ENCODE results near the gene CCDC110.
A peak's percentile ranks its signal among the peaks of the same experiment; 100 is the strongest.

CCDC110 gene

GRCh38 chr4:185405296-185405999 is 66.1 kb downstream of the CCDC110 start:
- H2BK5ac ChIP-seq (ENCODE audit: low read depth, low read length, poor library complexity, severe bottlenecking) = no peak overlapping the region
- 100% methylated on average over 4 of the region's 6 CpGs for WGBS
- H3K18ac ChIP-seq (ENCODE audit: low read depth in 1 of 2, low read length in 2 of 2) = no peak overlapping the region
- H2BK120ac ChIP-seq (ENCODE audit: low read depth, low read length) = no peak overlapping the region
- H3K79me1 ChIP-seq (replicated peaks; ENCODE audit: low read length, poor library complexity, severe bottlenecking) = no peaks in the 10 kb centered on the region
- peaks cover 14 to 83% of the 10 kb centered on the region in 2 experiments for H3K36me3 ChIP-seq (ENCODE audit: control insufficient read depth in 1 of 2, insufficient read depth in 2 of 2, low read depth in 1 of 2, low read length in 2 of 2)
- H3K4me1 ChIP-seq (ENCODE audit: control insufficient read depth, insufficient read depth, low read depth, low read length) = no peaks in the 10 kb centered on the region
- no peak overlapping the region for H2BK12ac ChIP-seq (ENCODE audit: low read length in 2 of 2)
- no peak for DNase-seq
- H4K91ac ChIP-seq (ENCODE audit: low read length) = no peak overlapping the region
- no peak overlapping the region for H3K4me2 ChIP-seq (ENCODE audit: low read length, poor library complexity, severe bottlenecking)
- no peak overlapping the region for H3K27ac ChIP-seq (ENCODE audit: low read length, poor library complexity, severe bottlenecking)
- no peak overlapping the region for H4K8ac ChIP-seq (ENCODE audit: low read length)
- no peak overlapping the region for H3K4me3 ChIP-seq (ENCODE audit: insufficient read depth in 1 of 2, low read depth in 1 of 2, low read length in 2 of 2)
- no peak overlapping the region for H2BK15ac ChIP-seq (ENCODE audit: low read depth, poor library complexity, severe bottlenecking)
- peaks cover 3% of the 10 kb centered on the region for H3K9me3 ChIP-seq (ENCODE audit: control insufficient read depth, low read length)
- H2AK5ac ChIP-seq (ENCODE audit: low read length, severe bottlenecking) = no peak overlapping the region
- no peaks in the 10 kb centered on the region for H3K27me3 ChIP-seq (ENCODE audit: control insufficient read depth in 1 of 2, insufficient read depth in 1 of 2, low read length in 2 of 2)
- H3K23ac ChIP-seq (ENCODE audit: low read length in 2 of 2) = no peak overlapping the region
- no peak overlapping the region for H3K14ac ChIP-seq (ENCODE audit: low read length in 2 of 2)
- H3K9ac ChIP-seq (ENCODE audit: low read length) = no peak overlapping the region
- H2AFZ ChIP-seq (ENCODE audit: low read depth, low read length) = no peak overlapping the region
- H3K4ac ChIP-seq (ENCODE audit: low read depth in 1 of 2, low read length in 2 of 2) = no peak overlapping the region

GRCh38 chr4:185404031-185404430 is 67.5 kb downstream of the CCDC110 start:
- Histone ChIP-seq H4K91ac (ENCODE audit: low read length) (no peak overlapping the region), H3K79me1 (replicated peaks; ENCODE audit: low read length, poor library complexity, severe bottlenecking) (no peaks in the 10 kb centered on the region), H4K8ac (ENCODE audit: low read length) (no peak overlapping the region), H3K4me2 (ENCODE audit: low read length, poor library complexity, severe bottlenecking) (no peak overlapping the region), H3K27ac (ENCODE audit: low read length, poor library complexity, severe bottlenecking) (no peak overlapping the region), H2BK5ac (ENCODE audit: low read depth, low read length, poor library complexity, severe bottlenecking) (no peak overlapping the region), H2AK5ac (ENCODE audit: low read length, severe bottlenecking) (no peak overlapping the region), H3K18ac (ENCODE audit: low read depth in 1 of 2, low read length in 2 of 2) (no peak overlapping the region), H3K23ac (ENCODE audit: low read length in 2 of 2) (no peak overlapping the region), H2BK15ac (ENCODE audit: low read depth, poor library complexity, severe bottlenecking) (no peak overlapping the region), H3K4ac (ENCODE audit: low read depth in 1 of 2, low read length in 2 of 2) (no peak overlapping the region), H3K14ac (ENCODE audit: low read length in 2 of 2) (no peak overlapping the region), H3K36me3 (ENCODE audit: control insufficient read depth in 1 of 2, insufficient read depth in 2 of 2, low read depth in 1 of 2, low read length in 2 of 2) (peaks cover 11 to 88% of the 10 kb centered on the region in 2 experiments), H3K27me3 (ENCODE audit: control insufficient read depth in 1 of 2, insufficient read depth in 1 of 2, low read length in 2 of 2) (no peaks in the 10 kb centered on the region), H2BK120ac (ENCODE audit: low read depth, low read length) (no peak overlapping the region), H2AFZ (ENCODE audit: low read depth, low read length) (no peak overlapping the region), H3K4me3 (ENCODE audit: insufficient read depth in 1 of 2, low read depth in 1 of 2, low read length in 2 of 2) (no peak overlapping the region), H3K4me1 (ENCODE audit: control insufficient read depth, insufficient read depth, low read depth, low read length) (no peaks in the 10 kb centered on the region), H3K9me3 (ENCODE audit: control insufficient read depth, low read length) (no peaks in the 10 kb centered on the region), H3K9ac (ENCODE audit: low read length) (no peak overlapping the region), H2BK12ac (ENCODE audit: low read length in 2 of 2) (no peak overlapping the region)
- WGBS = 100% methylated on average over 4 of the region's 4 CpGs
- DNase-seq = no peak

- no peak overlapping the region for H4K8ac ChIP-seq (ENCODE audit: low read length)
- H3K27ac ChIP-seq (ENCODE audit: low read length, poor library complexity, severe bottlenecking) = no peak overlapping the region
- no peak overlapping the region for H2AFZ ChIP-seq (ENCODE audit: low read depth, low read length)
- H3K4me2 ChIP-seq (ENCODE audit: low read length, poor library complexity, severe bottlenecking) = no peak overlapping the region
- no peak overlapping the region for H4K91ac ChIP-seq (ENCODE audit: low read length)
- no peak overlapping the region for H3K4me3 ChIP-seq (ENCODE audit: insufficient read depth in 1 of 2, low read depth in 1 of 2, low read length in 2 of 2)
- H3K14ac ChIP-seq (ENCODE audit: low read length in 2 of 2) = no peak overlapping the region
- H2BK12ac ChIP-seq (ENCODE audit: low read length in 2 of 2) = no peak overlapping the region
- H3K18ac ChIP-seq (ENCODE audit: low read depth in 1 of 2, low read length in 2 of 2) = no peak overlapping the region
- no peaks in the 10 kb centered on the region for H3K79me1 ChIP-seq (replicated peaks; ENCODE audit: low read length, poor library complexity, severe bottlenecking)
- no peak overlapping the region for H2BK15ac ChIP-seq (ENCODE audit: low read depth, poor library complexity, severe bottlenecking)
- H3K9ac ChIP-seq (ENCODE audit: low read length) = no peak overlapping the region
- no peak overlapping the region for H3K4ac ChIP-seq (ENCODE audit: low read depth in 1 of 2, low read length in 2 of 2)
- H3K27me3 ChIP-seq (ENCODE audit: control insufficient read depth in 1 of 2, insufficient read depth in 1 of 2, low read length in 2 of 2) = no peaks in the 10 kb centered on the region
- DNase-seq = no peak
- H2AK5ac ChIP-seq (ENCODE audit: low read length, severe bottlenecking) = no peak overlapping the region
- no peaks in the 10 kb centered on the region for H3K9me3 ChIP-seq (ENCODE audit: control insufficient read depth, low read length)
- no peak overlapping the region for H2BK120ac ChIP-seq (ENCODE audit: low read depth, low read length)
- 95% methylated on average over 6 of the region's 8 CpGs for WGBS
- H3K4me1 ChIP-seq (ENCODE audit: control insufficient read depth, insufficient read depth, low read depth, low read length) = peaks cover 4% of the 10 kb centered on the region
- no peak overlapping the region for H3K23ac ChIP-seq (ENCODE audit: low read length in 2 of 2)
- H2BK5ac ChIP-seq (ENCODE audit: low read depth, low read length, poor library complexity, severe bottlenecking) = no peak overlapping the region
- H3K36me3 ChIP-seq (ENCODE audit: control insufficient read depth in 1 of 2, insufficient read depth in 2 of 2, low read depth in 1 of 2, low read length in 2 of 2) = peaks cover 6 to 57% of the 10 kb centered on the region in 2 experiments
Measured at GRCh38 chr4:185399466-185399865, 72.1 kb downstream of the CCDC110 start.

- H2BK5ac ChIP-seq (ENCODE audit: low read depth, low read length, poor library complexity, severe bottlenecking) = no peak overlapping the region
- no peak for DNase-seq
- WGBS = 100% methylated on average over 2 of the region's 2 CpGs
Measured at GRCh38 chr4:185398618-185399017, 72.9 kb downstream of the CCDC110 start.

More at GRCh38 chr4:185398618-185399017, 72.9 kb downstream of the CCDC110 start:
- H3K36me3 ChIP-seq (ENCODE audit: control insufficient read depth in 1 of 2, insufficient read depth in 2 of 2, low read depth in 1 of 2, low read length in 2 of 2) = peaks cover 3 to 49% of the 10 kb centered on the region in 2 experiments
- H3K4me2 ChIP-seq (ENCODE audit: low read length, poor library complexity, severe bottlenecking) = no peak overlapping the region
- H3K9me3 ChIP-seq (ENCODE audit: control insufficient read depth, low read length) = no peaks in the 10 kb centered on the region
- H3K23ac ChIP-seq (ENCODE audit: low read length in 2 of 2) = no peak overlapping the region
- H3K18ac ChIP-seq (ENCODE audit: low read depth in 1 of 2, low read length in 2 of 2) = no peak overlapping the region
- no peak overlapping the region for H2BK12ac ChIP-seq (ENCODE audit: low read length in 2 of 2)
- H3K79me1 ChIP-seq (replicated peaks; ENCODE audit: low read length, poor library complexity, severe bottlenecking) = no peaks in the 10 kb centered on the region
- peaks cover 4% of the 10 kb centered on the region for H3K4me1 ChIP-seq (ENCODE audit: control insufficient read depth, insufficient read depth, low read depth, low read length)
- no peak overlapping the region for H3K14ac ChIP-seq (ENCODE audit: low read length in 2 of 2)
- no peak overlapping the region for H4K91ac ChIP-seq (ENCODE audit: low read length)
- H3K4ac ChIP-seq (ENCODE audit: low read depth in 1 of 2, low read length in 2 of 2) = no peak overlapping the region
- H2AK5ac ChIP-seq (ENCODE audit: low read length, severe bottlenecking) = no peak overlapping the region
- no peak overlapping the region for H3K4me3 ChIP-seq (ENCODE audit: insufficient read depth in 1 of 2, low read depth in 1 of 2, low read length in 2 of 2)
- H4K8ac ChIP-seq (ENCODE audit: low read length) = no peak overlapping the region
- no peak overlapping the region for H2BK120ac ChIP-seq (ENCODE audit: low read depth, low read length)
- peak overlapping the region; percentile 71 for H3K9ac ChIP-seq (ENCODE audit: low read length)
- no peak overlapping the region for H3K27ac ChIP-seq (ENCODE audit: low read length, poor library complexity, severe bottlenecking)
- H3K27me3 ChIP-seq (ENCODE audit: control insufficient read depth in 1 of 2, insufficient read depth in 1 of 2, low read length in 2 of 2) = no peaks in the 10 kb centered on the region
- H2AFZ ChIP-seq (ENCODE audit: low read depth, low read length) = no peak overlapping the region
- H2BK15ac ChIP-seq (ENCODE audit: low read depth, poor library complexity, severe bottlenecking) = no peak overlapping the region
